HG03558 (cell line): ENCODE data around the gene ECSIT.
"Not testable (repeated sequence)": the region's sequence is repeated elsewhere in the genome, so short reads cannot be mapped to it uniquely, and the experiment has no call there.

ENCODE experiments used
- ATAC-seq: cut with Tn5 transposase; IDR thresholded peaks from one replicate; pipeline ENCODE4 v1.9.1; 2021; ENCODE audit warnings: moderate number of reproducible peaks; ENCODE audit not compliant: unreplicated experiment; ENCODE audit errors: extremely low read depth

ECSIT gene

GRCh38 chr19:11479898-11480714 lies 48.8 kb downstream of the ECSIT start:
- ATAC-seq, result no peak

GRCh38 chr19:11479090-11479897 lies 49.6 kb downstream of the ECSIT start:
- no peak for ATAC-seq

- ATAC-seq, result no peak
Observed at GRCh38 chr19:11478167-11479089, 50.5 kb downstream of the ECSIT start.

GRCh38 chr19:11475861-11476260 lies 53.1 kb downstream of the ECSIT start:
- no peak for ATAC-seq

- ATAC-seq, result not testable (repeated sequence)
Observed at GRCh38 chr19:11475343-11475742, 53.6 kb downstream of the ECSIT start.

GRCh38 chr19:11473725-11474124 lies 55.2 kb downstream of the ECSIT start:
- ATAC-seq, result no peak

- ATAC-seq, result not testable (repeated sequence)
Observed at GRCh38 chr19:11468266-11468845, 60.6 kb downstream of the ECSIT start.

- no peak for ATAC-seq
Observed at GRCh38 chr19:11465600-11465999, 63.3 kb downstream of the ECSIT start.

GRCh38 chr19:11464333-11465265 lies 64.3 kb downstream of the ECSIT start:
- no peak for ATAC-seq

GRCh38 chr19:11463391-11463790 lies 65.5 kb downstream of the ECSIT start:
- no peak for ATAC-seq

- no peak for ATAC-seq
Observed at GRCh38 chr19:11461453-11461852, 67.5 kb downstream of the ECSIT start.

GRCh38 chr19:11460207-11460606 lies 68.7 kb downstream of the ECSIT start:
- no peak for ATAC-seq

GRCh38 chr19:11458912-11459311 lies 70.0 kb downstream of the ECSIT start:
- ATAC-seq, result not testable (repeated sequence)

GRCh38 chr19:11458236-11458900 lies 70.6 kb downstream of the ECSIT start:
- ATAC-seq, result no peak

- no peak for ATAC-seq
Observed at GRCh38 chr19:11457831-11458230, 71.1 kb downstream of the ECSIT start.

- no peak for ATAC-seq
Observed at GRCh38 chr19:11457115-11457514, 71.8 kb downstream of the ECSIT start.

GRCh38 chr19:11456659-11457058 lies 72.3 kb downstream of the ECSIT start:
- no peak for ATAC-seq
